B cell (primary cell): Measurements from ENCODE around the gene TPP2.

Experiments
- CTCF ChIP-seq: fragments of 200-600 bp; IDR thresholded peaks from one replicate; pipeline ENCODE4 v1.8.0; 2022; ENCODE audit warnings: antibody characterized with exemption, mild to moderate bottlenecking
- EZH2 ChIP-seq: IDR thresholded peaks from 2 replicates; pipeline ENCODE4 v1.6.1; 2012; ENCODE audit warnings: borderline replicate concordance, low read depth, mild to moderate bottlenecking, moderate library complexity, low read length; ENCODE audit not compliant: insufficient read depth, poor library complexity, severe bottlenecking

DNA sequence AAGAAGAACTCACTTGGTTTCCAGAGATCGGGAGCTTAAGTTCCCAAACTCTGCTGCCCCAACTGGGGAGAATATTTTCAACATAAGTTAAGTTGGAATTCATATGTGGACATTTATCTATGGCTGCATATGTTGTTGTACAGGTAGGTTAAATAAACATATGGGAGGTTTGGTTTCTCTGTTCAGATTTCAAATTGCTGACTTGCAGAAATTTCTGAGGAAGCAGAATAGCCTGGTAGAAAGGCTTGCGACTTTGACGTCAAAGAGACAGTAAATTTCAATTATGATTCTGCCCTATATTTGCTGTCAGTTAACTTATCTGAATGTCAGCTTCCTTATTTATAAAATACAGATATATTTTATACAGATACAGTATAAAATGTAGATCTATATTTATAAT lies 40.0 kb upstream of the TPP2 start:
- no peak for TF ChIP-seq EZH2
- TF ChIP-seq CTCF = no peak
